HepG2 (cell line): ENCODE measurements around the gene PC. TPM values are rescaled to one million over a fixed set of nuclear protein-coding genes. Genes with fewer than 3 reads are reported as not detected.

ENCODE experiments used
- MTF2 ChIP-seq: sonication (generic); formaldehyde crosslinking; IDR thresholded peaks from 2 replicates; pipeline ENCODE4 v1.5.0; 2020; ENCODE audit warnings: missing genetic modification reagents, borderline replicate concordance
- MXD4 ChIP-seq: IDR thresholded peaks from 2 replicates; pipeline ENCODE4 v1.6.1; 2016; ENCODE audit warnings: mild to moderate bottlenecking, missing biosample characterization, missing genetic modification reagents
- NRL ChIP-seq: sonication (generic); formaldehyde crosslinking; IDR thresholded peaks from 2 replicates; pipeline ENCODE4 v1.5.0; 2020; ENCODE audit warnings: missing genetic modification reagents, mild to moderate bottlenecking, moderate library complexity, borderline replicate concordance
- POLR2AphosphoS2 ChIP-seq: IDR thresholded peaks from 2 replicates; pipeline ENCODE4 v1.6.1; 2011; ENCODE audit warnings: low read depth, low read length, improper control_type of control experiment
- PRDM10 ChIP-seq: sonication (generic); formaldehyde crosslinking; IDR thresholded peaks from 2 replicates; pipeline ENCODE4 v1.4.0; 2020; ENCODE audit warnings: low read depth, missing genetic modification reagents
- REL ChIP-seq: sonication (generic); formaldehyde crosslinking; conservative IDR thresholded peaks from 2 replicates; pipeline ENCODE4 v1.8.0; 2022; ENCODE audit warnings: mild to moderate bottlenecking, missing genetic modification reagents, moderate library complexity
- SETDB1 ChIP-seq: sonication (generic); formaldehyde crosslinking; IDR thresholded peaks from 2 replicates; pipeline ENCODE4 v1.5.1; 2020; ENCODE audit warnings: missing genetic modification reagents, mild to moderate bottlenecking, borderline replicate concordance
- SIX1 ChIP-seq: sonication (generic); formaldehyde crosslinking; IDR thresholded peaks from 2 replicates; pipeline ENCODE4 v1.4.0; 2020; ENCODE audit warnings: missing genetic modification reagents, borderline replicate concordance
- ZBTB40 ChIP-seq, 2 experiments: fragments of 450-650 bp in 1 of 2; sonication (generic) in 1 of 2; formaldehyde crosslinking in 1 of 2; IDR thresholded peaks; 2 replicates each; pipeline versions ENCODE4 v1.6.1 to v1.8.0; 2016 to 2022; ENCODE audit warnings: antibody characterized with exemption in 1 of 2, mild to moderate bottlenecking in 1 of 2, missing genetic modification reagents in 1 of 2
- ZNF251 ChIP-seq: sonication (generic); formaldehyde crosslinking; IDR thresholded peaks from 2 replicates; pipeline ENCODE4 v1.9.0; 2021; ENCODE audit warnings: mild to moderate bottlenecking, missing genetic modification reagents
- ZNF503 ChIP-seq: sonication (generic); formaldehyde crosslinking; IDR thresholded peaks from 2 replicates; pipeline ENCODE4 v1.4.0; 2020; ENCODE audit warnings: missing genetic modification reagents
- polyA plus RNA-seq, 8 experiments: library from polyadenylated mRNA; depleted of rRNA in 3 of 8; stranded (reverse) in 7 of 8; unstranded in 1 of 8; fragments of >200 nt; fragmentation: Illumina TruSeq in 4 of 8; extraction: Trizol in 4 of 8; gene quantifications; 2 replicates each; pipeline versions ENCODE4 v1.2.1 to v1.2.3, GENCODE V29; 2011 to 2016; ENCODE audit warnings: low read depth in 4 of 8, missing spikeins in 1 of 8, mixed read lengths in 1 of 8; ENCODE audit not compliant: insufficient read depth in 1 of 8
- total RNA-seq, 5 experiments: library from RNA; depleted of rRNA; stranded (reverse); fragments of >200 nt; fragmentation: Illumina TruSeq; extraction: Trizol; gene quantifications; 2 replicates each; pipeline ENCODE4 v1.2.3, GENCODE V29; 2016; ENCODE audit warnings: low read depth in 1 of 5

Gene PC
- total and polyA plus RNA-seq, 2 of the 13 experiments (the other 11 are each of a cell fraction or from before 2014, with no cell fraction given), result 29.0 to 39.0 TPM

GRCh38 chr11:66842896-66843775 lies 115.0 kb downstream of the PC start, which contains the start of gene RCE1 (continued):
- TF ChIP-seq ZBTB40 (IDR thresholded peaks at IDR 0.05), result no peak
- peak; percentile 85 for TF ChIP-seq ZBTB40 (CRISPR knock-in tag; IDR thresholded peaks at IDR 0.05)
- no peak for TF ChIP-seq ZNF251 (CRISPR knock-in tag)
- no peak for TF ChIP-seq PRDM10 (CRISPR knock-in tag)
- TF ChIP-seq SETDB1 (CRISPR knock-in tag), result no peak
- TF ChIP-seq NRL (CRISPR knock-in tag), result peak; percentile 78; the same call in 1 of the 2 replicates
- peak; percentile 44; the same call in 1 of the 2 replicates for TF ChIP-seq POLR2AphosphoS2
- no peak; the same call in 1 of the 2 replicates for TF ChIP-seq MXD4
- 0 out of 2 replicates have a peak, but pooled peaks have one; percentile 26 for TF ChIP-seq ZNF503 (CRISPR knock-in tag)
- TF ChIP-seq REL, result no peak
- no peak for TF ChIP-seq SIX1
- TF ChIP-seq MTF2 (CRISPR knock-in tag), result no peak
